DOHH2 (cell line): ENCODE data around the gene MCF2L.

Experiments used
- H3F3A ChIP-seq: fragments of 200-600 bp; sonication (generic), shearing (Covaris generic); 2 replicates; pipeline ENCODE4 v1.6.0; 2016; ENCODE audit warnings: antibody characterized with exemption, mild to moderate bottlenecking; ENCODE audit not compliant: control insufficient read depth, insufficient read depth
- H3K27ac ChIP-seq: fragments of 200-600 bp; sonication (generic); 2 replicates; pipeline ENCODE4 v1.5.1; 2014; ENCODE audit warnings: low read depth, mild to moderate bottlenecking, low read length, moderate library complexity
- H3K27me3 ChIP-seq: fragments of 200-600 bp; sonication (generic); 2 replicates; pipeline ENCODE4 v1.6.1; 2014; ENCODE audit warnings: mild to moderate bottlenecking, low read length, mixed read lengths; ENCODE audit not compliant: control insufficient read depth
- H3K36me3 ChIP-seq: fragments of 200-600 bp; sonication (generic); 2 replicates; pipeline ENCODE4 v1.6.1; 2014; ENCODE audit warnings: mild to moderate bottlenecking, low read length, moderate library complexity, mixed read lengths; ENCODE audit not compliant: control insufficient read depth
- H3K4me1 ChIP-seq: fragments of 200-600 bp; sonication (generic); 2 replicates; pipeline ENCODE4 v1.6.1; 2014; ENCODE audit warnings: mild to moderate bottlenecking, low read length, mixed read lengths; ENCODE audit not compliant: control insufficient read depth
- H3K4me2 ChIP-seq: fragments of 200-600 bp; sonication (generic); 2 replicates; pipeline ENCODE4 v1.6.0; 2014; ENCODE audit warnings: mild to moderate bottlenecking, low read length, moderate library complexity
- H3K4me3 ChIP-seq: fragments of 200-600 bp; sonication (generic); 2 replicates; pipeline ENCODE4 v1.5.1; 2014; ENCODE audit warnings: mild to moderate bottlenecking, low read length, mixed read lengths
- H3K79me2 ChIP-seq: fragments of 200-600 bp; sonication (generic); 2 replicates; pipeline ENCODE4 v1.6.1; 2014; ENCODE audit warnings: mild to moderate bottlenecking, low read length, mixed read lengths; ENCODE audit not compliant: control insufficient read depth
- H3K9me2 ChIP-seq: fragments of 200-600 bp; sonication (generic); replicated peaks from 2 replicates; pipeline ENCODE4 v1.6.1; 2014; ENCODE audit warnings: mild to moderate bottlenecking, low read length, mixed read lengths; ENCODE audit not compliant: control insufficient read depth
- H3K9me3 ChIP-seq: fragments of 200-600 bp; sonication (generic); 2 replicates; pipeline ENCODE4 v1.6.1; 2014; ENCODE audit warnings: antibody characterized with exemption, low read length, mixed read lengths; ENCODE audit not compliant: control insufficient read depth, insufficient read depth
- H4K20me1 ChIP-seq: fragments of 200-600 bp; sonication (generic); 2 replicates; pipeline ENCODE4 v1.6.0; 2014; ENCODE audit warnings: low read depth, mild to moderate bottlenecking, antibody characterized with exemption, low read length, moderate library complexity; ENCODE audit not compliant: control insufficient read depth, insufficient read depth
- CTCF ChIP-seq: fragments of 200-600 bp; sonication (generic); IDR thresholded peaks from one replicate; pipeline ENCODE4 v1.5.1; 2014; ENCODE audit warnings: antibody characterized with exemption, mild to moderate bottlenecking, low read depth, low read length; ENCODE audit not compliant: poor library complexity, severe bottlenecking
- EZH2phosphoT487 ChIP-seq: fragments of 200-600 bp; sonication (generic); IDR thresholded peaks from 2 replicates; pipeline ENCODE4 v1.6.1; 2017; ENCODE audit warnings: borderline replicate concordance, mild to moderate bottlenecking, antibody characterized with exemption, low read length, moderate library complexity, mixed read lengths

MCF2L gene

DNA sequence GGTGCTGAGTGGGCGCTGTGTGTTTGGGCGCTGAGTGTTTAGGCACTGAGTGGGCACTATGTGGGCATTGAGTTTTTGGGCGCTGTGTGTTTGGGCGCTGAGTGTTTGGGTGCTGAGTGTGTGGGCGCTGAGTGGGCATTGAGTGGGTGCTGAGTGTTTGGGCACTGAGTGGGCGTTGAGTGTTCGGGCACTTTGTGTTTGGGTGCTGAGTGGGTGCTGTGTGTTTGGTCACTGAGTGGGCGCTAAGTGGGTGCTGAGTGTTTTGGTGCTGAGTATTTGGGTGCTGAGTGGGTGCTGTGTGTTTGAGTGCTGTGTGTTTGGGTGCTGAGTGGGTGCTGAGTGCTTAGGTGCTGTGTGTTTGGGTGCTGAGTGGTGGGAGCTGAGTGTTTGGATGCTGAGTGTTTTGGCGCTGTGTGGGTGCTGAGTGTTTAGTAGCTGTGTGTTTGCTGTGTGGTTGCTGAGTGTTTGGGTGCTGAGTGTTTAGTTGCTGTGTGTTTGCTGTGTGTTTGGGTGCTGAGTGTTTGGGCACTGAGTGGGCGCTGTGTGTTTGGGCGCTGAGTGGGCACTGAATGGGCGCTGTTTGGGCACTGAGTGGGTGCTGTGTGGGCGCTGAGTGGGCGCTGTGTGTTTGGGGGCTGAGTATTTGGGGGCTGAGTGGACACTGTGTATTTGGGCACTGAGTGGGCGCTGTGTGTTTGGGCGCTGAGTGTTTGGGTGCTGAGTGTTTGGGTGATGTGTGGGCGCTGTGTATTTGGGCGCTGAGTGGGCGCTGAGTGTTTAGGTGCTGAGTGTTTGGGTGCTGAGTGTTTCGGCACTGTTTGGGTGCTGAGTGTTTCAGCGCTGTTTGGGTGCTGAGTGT lies 89.3 kb downstream of the MCF2L start:
- Histone ChIP-seq H3K9me3 (peaks cover 23% of the 10 kb centered on the region; the same call in 1 of the 2 replicates), H3K4me3 (no peak overlapping the region), H3K9me2 (no peaks in the 10 kb centered on the region), H3K27ac (no peak overlapping the region), H3K79me2 (no peaks in the 10 kb centered on the region), H3F3A (no peaks in the 10 kb centered on the region), H3K27me3 (no peaks in the 10 kb centered on the region), H4K20me1 (no peaks in the 10 kb centered on the region), H3K36me3 (no peaks in the 10 kb centered on the region), H3K4me2 (no peak overlapping the region), H3K4me1 (no peaks in the 10 kb centered on the region)
- TF ChIP-seq EZH2phosphoT487 (no peak), CTCF (no peak)

DNA sequence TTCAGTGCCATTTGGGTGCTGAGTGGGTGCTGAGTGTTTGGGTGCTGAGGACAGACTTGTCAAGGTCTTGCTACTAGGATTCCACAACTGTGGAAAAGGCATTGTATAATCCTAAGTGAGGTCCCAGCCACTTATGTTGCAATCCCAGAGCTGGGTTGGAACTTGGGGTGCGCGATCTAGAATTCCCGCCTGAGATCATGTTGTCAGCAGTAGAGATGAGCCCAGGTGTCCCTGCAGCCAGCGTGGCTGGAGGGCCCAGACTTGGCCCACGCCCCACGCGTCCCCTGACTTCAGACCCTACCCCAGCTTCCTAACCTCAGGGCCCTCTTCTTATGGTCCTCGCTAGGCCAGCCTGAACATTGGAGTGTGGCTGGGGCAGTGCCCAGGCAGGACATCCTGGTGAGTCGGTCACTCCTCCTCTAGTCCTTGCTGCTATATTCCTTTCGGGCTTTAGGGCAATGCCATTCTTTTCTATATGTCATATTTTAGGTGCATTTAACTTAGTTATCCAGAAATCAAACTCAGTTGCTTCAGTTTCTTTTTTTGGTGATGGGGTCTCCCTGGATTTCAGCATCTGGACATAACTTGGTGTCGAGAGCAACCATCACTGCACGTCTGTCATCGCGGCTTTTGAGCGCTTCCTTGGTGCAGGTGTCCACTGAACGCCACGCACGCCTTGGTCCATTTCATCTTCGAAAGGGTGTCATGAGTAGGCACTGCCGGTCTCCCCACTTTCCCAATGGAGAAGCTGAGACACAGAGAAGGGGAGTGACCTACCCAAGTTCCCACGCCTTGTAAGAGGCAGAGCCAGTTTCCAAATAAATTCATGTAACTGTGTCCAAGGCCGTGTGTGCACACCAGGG lies 90.2 kb downstream of the MCF2L start:
- TF ChIP-seq EZH2phosphoT487 (no peak), CTCF (no peak)

GRCh38 chr13:113059891-113060290 lies 90.9 kb downstream of the MCF2L start:
- Histone ChIP-seq H3K36me3 (no peaks in the 10 kb centered on the region), H3K9me3 (peaks cover 23% of the 10 kb centered on the region; the same call in 1 of the 2 replicates), H3F3A (no peaks in the 10 kb centered on the region), H3K27me3 (no peaks in the 10 kb centered on the region), H3K27ac (no peak overlapping the region), H3K4me2 (no peak overlapping the region), H4K20me1 (no peaks in the 10 kb centered on the region), H3K4me3 (no peak overlapping the region), H3K9me2 (no peaks in the 10 kb centered on the region), H3K79me2 (no peaks in the 10 kb centered on the region), H3K4me1 (no peaks in the 10 kb centered on the region)
- no peak for TF ChIP-seq CTCF
- no peak for TF ChIP-seq EZH2phosphoT487

More for the DNA sequence above, 90.2 kb downstream of the MCF2L start:
- no peaks in the 10 kb centered on the region for H3K4me1 ChIP-seq
- peaks cover 23% of the 10 kb centered on the region; the same call in 1 of the 2 replicates for H3K9me3 ChIP-seq
- no peaks in the 10 kb centered on the region for H4K20me1 ChIP-seq
- H3K79me2 ChIP-seq: no peaks in the 10 kb centered on the region
- H3K4me2 ChIP-seq: no peak overlapping the region
- no peaks in the 10 kb centered on the region for H3K36me3 ChIP-seq
- H3K4me3 ChIP-seq: no peak overlapping the region
- H3K27ac ChIP-seq: no peak overlapping the region
- H3K27me3 ChIP-seq: no peaks in the 10 kb centered on the region
- H3K9me2 ChIP-seq: no peaks in the 10 kb centered on the region
- H3F3A ChIP-seq: no peaks in the 10 kb centered on the region
